Activated CD8-positive, alpha-beta memory T cell treated with anti-CD3 and anti-CD28 coated beads, Interleukin-2, amount 10 ng/mL, durations not matched to agents 7 days and 5 days (primary cell): Measurements from ENCODE around the gene ATF6. TPM values are rescaled to one million over a fixed set of nuclear protein-coding genes. Genes with fewer than 3 reads are reported as not detected.
"Not testable (repeated sequence)": the region's sequence is repeated elsewhere in the genome, so short reads cannot be mapped to it uniquely, and the experiment has no call there.

Experiments used
- ATAC-seq: fragments of 150-1000 bp; cut with Tn5 transposase; one replicate; pipeline ENCODE4 v1.10.0; 2021; ENCODE audit warnings: moderate library complexity
- CTCF ChIA-PET: fragments of 350-600 bp; sonication (Branson Sonifier 250); formaldehyde crosslinking; loops from one replicate; lab custom pipeline; 2021; ENCODE audit warnings: antibody characterized with exemption; lab: Charles Lee
- DNase-seq: peaks from one replicate; pipeline ENCODE4 v3.0.0-alpha.2; 2020
- H3K27ac Mint-ChIP-seq: one replicate; pipeline ENCODE4 v1.8.0; 2021; ENCODE audit warnings: mild to moderate bottlenecking, mixed read lengths
- H3K27me3 Mint-ChIP-seq: one replicate; pipeline ENCODE4 v1.8.0; 2021; ENCODE audit warnings: mixed read lengths
- H3K36me3 Mint-ChIP-seq: one replicate; pipeline ENCODE4 v1.8.0; 2021; ENCODE audit warnings: mild to moderate bottlenecking, mixed read lengths
- H3K4me1 Mint-ChIP-seq: one replicate; pipeline ENCODE4 v1.8.0; 2021; ENCODE audit warnings: mixed read lengths
- H3K4me3 Mint-ChIP-seq: one replicate; pipeline ENCODE4 v1.8.0; 2021; ENCODE audit warnings: mild to moderate bottlenecking, moderate library complexity, mixed read lengths
- H3K9me3 Mint-ChIP-seq: one replicate; pipeline ENCODE4 v1.8.0; 2022; ENCODE audit warnings: low read depth, mixed read lengths
- total RNA-seq, 2 experiments: library from RNA; stranded (reverse); gene quantifications; one replicate each; pipeline ENCODE4 v1.2.3, GENCODE V29; 2021

Gene ATF6
- total RNA-seq: 10 to 100 TPM; 16.8 to 21.3 TPM

GRCh38 chr1:161766102-161766981 is at the start of gene ATF6:
Gene ATF6, plus strand, starts transcription at chr1:161766320. Its CDS starts 41 bp downstream, at chr1:161766361.
- Mint-ChIP-seq H3K4me3 (peak within 1 kb of the TSS; percentile 97), H3K36me3 (peaks cover 2% of the 10 kb centered on the region), H3K4me1 (peaks cover 48% of the 10 kb centered on the region), H3K9me3 (no peaks in the 10 kb centered on the region), H3K27me3 (no peaks in the 10 kb centered on the region), H3K27ac (peak within 1 kb of the TSS; percentile 96)
- ATAC-seq (peak; percentile 82), DNase-seq (peak; percentile 89)
- CTCF ChIA-PET: no interaction called here

DNA sequence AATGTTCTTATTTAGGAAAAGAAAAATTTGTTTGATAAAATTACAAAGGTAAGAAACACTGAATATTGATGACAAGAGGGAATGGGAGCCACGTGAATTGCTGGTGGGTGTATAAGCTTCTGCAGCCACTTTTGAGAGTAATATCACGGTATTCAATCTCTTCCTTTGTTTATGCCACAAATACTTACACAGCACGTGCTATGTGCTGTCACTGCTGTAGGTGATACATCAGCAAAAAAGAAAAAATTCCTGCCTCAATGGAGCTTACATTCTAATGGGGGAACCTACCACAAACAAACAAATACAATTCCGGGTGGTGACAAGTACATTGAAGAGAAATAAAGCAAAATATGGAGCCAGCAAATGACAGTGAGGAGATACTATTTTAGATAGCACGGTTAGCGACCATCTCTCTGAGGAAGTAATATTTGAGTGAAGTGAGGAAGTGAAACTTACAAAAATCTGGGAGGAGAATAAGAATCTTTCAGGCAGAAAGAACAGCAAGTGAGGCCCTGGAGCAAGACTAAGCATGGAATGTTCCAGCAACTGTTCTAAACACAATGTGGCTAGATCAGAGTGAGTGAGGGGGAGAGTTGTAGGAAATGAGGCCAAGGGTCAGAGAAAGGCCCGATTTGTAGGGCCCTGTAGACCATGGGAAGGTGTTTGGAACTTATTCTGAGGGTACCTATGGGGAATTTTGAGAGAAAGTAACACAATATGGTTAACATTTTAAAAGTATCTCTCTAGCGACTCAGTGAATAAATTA is 47.4 kb upstream of the ATF6 start:
- CTCF ChIA-PET: no interaction called here
- no peak for ATAC-seq
- Mint-ChIP-seq H3K4me1 (peaks cover 21% of the 10 kb centered on the region), H3K4me3 (no peak overlapping the region), H3K27ac (peak overlapping the region; percentile 61), H3K9me3 (no peaks in the 10 kb centered on the region), H3K36me3 (peaks cover 1% of the 10 kb centered on the region), H3K27me3 (peaks cover 27% of the 10 kb centered on the region)
- no peak for DNase-seq

GRCh38 chr1:161719325-161719611 is 46.9 kb upstream of the ATF6 start:
- CTCF ChIA-PET: no interaction called here
- Mint-ChIP-seq H3K27ac (no peak overlapping the region), H3K27me3 (peaks cover 30% of the 10 kb centered on the region), H3K36me3 (peaks cover 1% of the 10 kb centered on the region), H3K9me3 (no peaks in the 10 kb centered on the region), H3K4me3 (no peak overlapping the region), H3K4me1 (peaks cover 21% of the 10 kb centered on the region)
- ATAC-seq (no peak), DNase-seq (no peak)

DNA sequence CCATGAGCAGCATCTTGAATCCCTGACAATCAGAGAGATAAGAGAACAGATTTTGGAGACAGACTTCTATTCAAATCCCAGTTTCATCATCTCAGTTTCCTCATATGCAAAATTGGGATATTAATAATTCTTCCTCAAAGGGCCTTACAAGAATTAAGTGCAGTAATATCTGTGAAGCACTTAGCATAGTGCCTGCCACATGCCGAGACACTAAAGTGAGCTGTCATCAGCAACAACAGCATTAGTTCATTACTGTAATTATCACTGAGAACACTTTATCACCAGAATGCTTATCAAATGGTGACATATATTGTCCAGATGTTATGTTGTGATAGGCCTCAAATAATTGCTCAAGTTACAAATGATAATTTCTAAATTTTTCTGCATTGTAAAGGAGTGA is 45.7 kb upstream of the ATF6 start:
- no peak for DNase-seq
- Mint-ChIP-seq H3K4me3 (no peak overlapping the region), H3K27me3 (peaks cover 31% of the 10 kb centered on the region), H3K36me3 (peaks cover 1% of the 10 kb centered on the region), H3K9me3 (no peaks in the 10 kb centered on the region), H3K4me1 (peaks cover 22% of the 10 kb centered on the region), H3K27ac (no peak overlapping the region)
- ATAC-seq: no peak
- CTCF ChIA-PET: no interaction called here

DNA sequence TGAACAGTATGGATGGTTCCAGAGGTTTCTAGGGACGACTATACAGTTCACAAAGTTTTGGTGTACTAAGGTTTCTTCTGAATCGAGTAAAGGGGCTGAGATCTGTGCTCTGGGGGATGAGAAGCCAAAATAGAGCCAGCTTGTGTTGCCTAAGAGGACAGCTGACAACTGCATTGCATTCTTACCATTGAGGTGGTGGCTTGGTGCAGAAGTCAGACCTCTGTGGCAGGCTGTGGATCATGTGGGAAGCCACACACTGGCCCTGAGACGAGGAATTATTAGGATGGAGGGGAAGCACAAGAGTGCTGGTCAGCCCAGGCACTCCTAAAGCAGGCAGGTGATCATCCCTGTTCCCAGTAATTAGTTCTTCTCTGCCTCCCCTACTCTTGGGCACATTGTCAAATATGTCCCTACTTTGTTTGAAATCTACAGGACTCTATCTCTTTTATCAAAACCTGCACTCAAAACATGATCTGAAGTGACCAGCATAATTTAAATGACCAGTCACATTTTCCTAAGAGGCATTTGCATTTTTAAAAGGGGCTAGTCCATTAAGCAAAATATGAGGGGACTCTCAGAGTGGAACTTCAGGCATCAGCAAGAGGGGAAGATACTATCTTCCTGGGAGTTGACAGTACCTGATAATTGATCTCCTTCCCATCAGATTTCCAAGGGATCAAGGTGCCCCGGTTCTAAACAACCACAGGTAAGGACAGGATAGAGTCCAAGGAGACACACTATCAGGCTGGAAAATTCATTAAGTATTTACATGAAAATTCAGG is 45.0 kb upstream of the ATF6 start, which contains the start of gene FCRLB:
TSS of gene FCRLB (plus strand) at position 589 of the 782 bp plus-strand sequence. CDS start 1,129 bp downstream, outside the sequence.
- H3K27ac Mint-ChIP-seq: no peak within 1 kb of the TSS
- CTCF ChIA-PET: no interaction called here

DNA sequence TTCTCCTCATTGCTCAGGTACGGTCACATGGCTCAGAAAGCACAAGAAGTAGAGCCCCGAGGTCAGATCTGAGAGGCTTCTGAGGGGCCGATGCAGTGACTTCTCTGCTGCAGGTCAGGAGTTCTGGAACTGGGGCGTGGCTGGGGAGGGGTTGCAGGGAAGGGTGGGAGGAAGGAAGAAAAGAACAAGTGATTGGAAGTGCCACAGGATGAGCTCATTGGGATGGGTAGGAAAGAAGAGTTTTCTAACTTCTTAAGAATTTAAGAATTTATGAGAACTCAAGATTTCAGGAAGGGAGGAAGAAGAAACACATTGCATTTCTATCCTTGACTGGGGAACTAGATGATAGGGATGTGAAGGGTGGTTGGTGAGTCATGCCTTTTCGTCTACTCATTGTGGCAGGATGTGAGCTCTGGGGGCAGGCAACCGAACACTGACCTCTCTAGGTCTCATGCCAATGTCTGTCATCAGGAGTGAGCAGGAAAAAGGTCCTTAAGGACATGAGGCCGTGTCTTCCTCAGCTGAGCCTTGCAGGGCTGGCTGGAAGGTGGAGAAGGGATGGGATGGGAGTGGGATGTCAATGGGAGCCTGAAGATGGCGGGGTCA is 44.3 kb upstream of the ATF6 start:
- no peak for DNase-seq
- H3K27me3 Mint-ChIP-seq: peaks cover 37% of the 10 kb centered on the region
- peaks cover 29% of the 10 kb centered on the region for H3K4me1 Mint-ChIP-seq
- no peak for ATAC-seq
- no peak overlapping the region for H3K27ac Mint-ChIP-seq
- H3K9me3 Mint-ChIP-seq: no peaks in the 10 kb centered on the region
- H3K4me3 Mint-ChIP-seq: no peak overlapping the region
- CTCF ChIA-PET: no interaction called here
- peaks cover 1% of the 10 kb centered on the region for H3K36me3 Mint-ChIP-seq

More for the DNA sequence above, 45.0 kb upstream of the ATF6 start, which contains the start of gene FCRLB:
- no peak for DNase-seq
- H3K27me3 Mint-ChIP-seq: peaks cover 37% of the 10 kb centered on the region
- H3K4me1 Mint-ChIP-seq: peaks cover 28% of the 10 kb centered on the region
- ATAC-seq: no peak
- no peaks in the 10 kb centered on the region for H3K9me3 Mint-ChIP-seq
- no peak within 1 kb of the TSS for H3K4me3 Mint-ChIP-seq
- peaks cover 1% of the 10 kb centered on the region for H3K36me3 Mint-ChIP-seq

- ATAC-seq (no peak), DNase-seq (no peak)
- Mint-ChIP-seq H3K27ac (no peak overlapping the region), H3K36me3 (peaks cover 1% of the 10 kb centered on the region), H3K4me1 (peaks cover 30% of the 10 kb centered on the region), H3K27me3 (peaks cover 34% of the 10 kb centered on the region), H3K9me3 (no peaks in the 10 kb centered on the region), H3K4me3 (no peak overlapping the region)
- CTCF ChIA-PET: no interaction called here
Observed at GRCh38 chr1:161722406-161722805, 43.7 kb upstream of the ATF6 start.

- DNase-seq (no peak), ATAC-seq (no peak)
- H3K9me3 Mint-ChIP-seq: no peaks in the 10 kb centered on the region
- H3K36me3 Mint-ChIP-seq: peaks cover 1% of the 10 kb centered on the region
- H3K27me3 Mint-ChIP-seq: peaks cover 41% of the 10 kb centered on the region
- H3K4me3 Mint-ChIP-seq: no peak overlapping the region
- CTCF ChIA-PET: no interaction called here
- H3K4me1 Mint-ChIP-seq: peaks cover 39% of the 10 kb centered on the region
- no peak overlapping the region for H3K27ac Mint-ChIP-seq
Observed at GRCh38 chr1:161723459-161724141, 42.5 kb upstream of the ATF6 start.

DNA sequence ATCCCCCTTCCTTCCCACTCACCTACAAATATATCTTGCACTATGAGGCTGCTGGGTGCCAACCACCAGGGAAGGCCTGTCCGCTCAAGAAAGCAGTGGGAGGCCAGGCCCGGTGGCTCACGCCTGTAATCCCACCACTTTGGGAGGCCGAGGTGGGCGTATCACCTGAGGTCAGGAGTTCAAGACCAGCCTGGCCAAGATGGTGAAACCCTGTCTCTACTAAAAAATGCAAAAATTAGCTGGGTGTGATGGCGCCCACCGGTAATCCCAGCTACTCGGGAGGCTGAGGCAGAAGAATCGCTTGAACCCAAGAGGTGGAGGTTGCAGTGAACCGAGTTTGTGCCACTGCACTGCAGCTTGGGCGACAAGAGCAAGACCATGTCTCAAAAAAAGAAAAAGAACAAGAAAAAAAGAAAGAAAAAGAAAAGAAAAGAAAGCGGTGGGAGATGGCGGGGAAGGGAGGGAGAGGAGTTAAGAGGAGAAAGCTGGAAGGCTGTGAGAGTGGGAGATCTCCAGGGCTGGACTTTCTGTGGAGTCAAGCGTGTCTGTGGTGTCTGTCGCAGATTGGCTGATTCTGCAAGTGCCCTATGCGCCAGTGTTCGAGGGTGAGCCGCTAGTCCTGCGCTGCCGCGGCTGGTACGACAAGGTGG is 40.7 kb upstream of the ATF6 start:
- ATAC-seq, H3K36me3 Mint-ChIP-seq, DNase-seq, H3K9me3 Mint-ChIP-seq: not testable (repeated sequence)
- peak overlapping the region; percentile 82 for H3K27ac Mint-ChIP-seq
- peaks cover 48% of the 10 kb centered on the region for H3K4me1 Mint-ChIP-seq
- CTCF ChIA-PET: interaction anchor here (0.5 to 6.1 kb wide), 6 partner anchors 9 to 537 kb away, joined by 3 to 118 read pairs (median 5); no protein-coding TSS in a partner anchor
- peaks cover 48% of the 10 kb centered on the region for H3K27me3 Mint-ChIP-seq
- peak overlapping the region; percentile 79 for H3K4me3 Mint-ChIP-seq

GRCh38 chr1:161725908-161726472 is 40.1 kb upstream of the ATF6 start:
- ATAC-seq (peak; percentile 35), DNase-seq (peak; percentile 57)
- peaks cover 54% of the 10 kb centered on the region for H3K27me3 Mint-ChIP-seq
- H3K4me1 Mint-ChIP-seq: peaks cover 54% of the 10 kb centered on the region
- CTCF ChIA-PET: interaction anchor here (0.5 to 6.1 kb wide), 10 partner anchors 9 to 538 kb away, joined by 3 to 118 read pairs (median 4); partner anchors contain the start of gene DUSP12
- peak overlapping the region; percentile 82 for H3K27ac Mint-ChIP-seq
- peak overlapping the region; percentile 79 for H3K4me3 Mint-ChIP-seq
- no peaks in the 10 kb centered on the region for H3K36me3 Mint-ChIP-seq
- no peaks in the 10 kb centered on the region for H3K9me3 Mint-ChIP-seq

DNA sequence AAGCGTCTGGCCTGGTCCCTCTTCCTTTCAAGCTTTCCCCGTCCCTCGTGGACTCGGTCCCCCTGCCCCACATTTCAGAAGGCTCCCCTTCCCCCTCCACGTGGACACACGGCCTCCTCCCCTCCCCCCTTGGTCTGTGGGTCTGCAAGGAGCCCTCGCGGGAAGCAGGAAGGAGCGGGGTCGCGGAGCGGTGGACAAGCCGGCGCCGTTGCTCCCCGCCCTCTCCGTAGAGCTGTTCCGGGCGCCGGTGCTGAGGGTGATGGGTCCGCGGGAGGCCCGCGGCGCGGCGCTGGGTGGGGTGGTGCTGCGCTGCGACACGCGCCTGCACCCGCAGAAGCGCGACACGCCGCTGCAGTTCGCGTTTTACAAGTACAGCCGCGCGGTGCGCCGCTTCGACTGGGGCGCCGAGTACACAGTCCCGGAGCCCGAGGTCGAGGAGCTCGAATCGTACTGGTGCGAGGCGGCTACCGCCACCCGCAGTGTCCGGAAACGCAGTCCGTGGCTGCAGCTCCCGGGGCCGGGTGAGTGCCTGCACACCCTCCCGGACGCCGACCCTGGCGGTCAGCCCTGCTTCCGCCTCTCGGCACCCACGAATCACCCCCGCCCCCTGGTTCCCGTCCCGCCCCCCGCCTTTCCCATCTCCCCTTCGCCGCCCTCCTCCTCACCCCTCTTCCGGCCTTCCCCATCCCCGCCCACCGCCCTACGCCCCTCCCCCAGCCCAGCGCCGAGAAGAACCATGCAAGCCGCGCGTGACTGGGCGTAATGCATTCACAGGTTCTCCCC is 39.5 kb upstream of the ATF6 start:
- ATAC-seq: peak; percentile 71
- Mint-ChIP-seq H3K27ac (peak overlapping the region; percentile 89), H3K4me1 (peaks cover 57% of the 10 kb centered on the region)

More for the DNA sequence above, 39.5 kb upstream of the ATF6 start:
- H3K4me3 Mint-ChIP-seq: peak overlapping the region; percentile 79
- no peaks in the 10 kb centered on the region for H3K9me3 Mint-ChIP-seq
- H3K27me3 Mint-ChIP-seq: peaks cover 61% of the 10 kb centered on the region
- CTCF ChIA-PET: interaction anchor here (0.8 to 6.1 kb wide), 9 partner anchors 8 to 244 kb away, joined by 3 to 118 read pairs (median 4); partner anchors contain the start of gene DUSP12
- no peaks in the 10 kb centered on the region for H3K36me3 Mint-ChIP-seq
- DNase-seq: peak; percentile 84
